NCI-H1436 (cell line): Measurements from ENCODE around the gene DOCK9.

Experiments
- DNase-seq: peaks from one replicate; lab custom pipeline; 2025; lab: John Stamatoyannopoulos, UW

Gene DOCK9, protein sequence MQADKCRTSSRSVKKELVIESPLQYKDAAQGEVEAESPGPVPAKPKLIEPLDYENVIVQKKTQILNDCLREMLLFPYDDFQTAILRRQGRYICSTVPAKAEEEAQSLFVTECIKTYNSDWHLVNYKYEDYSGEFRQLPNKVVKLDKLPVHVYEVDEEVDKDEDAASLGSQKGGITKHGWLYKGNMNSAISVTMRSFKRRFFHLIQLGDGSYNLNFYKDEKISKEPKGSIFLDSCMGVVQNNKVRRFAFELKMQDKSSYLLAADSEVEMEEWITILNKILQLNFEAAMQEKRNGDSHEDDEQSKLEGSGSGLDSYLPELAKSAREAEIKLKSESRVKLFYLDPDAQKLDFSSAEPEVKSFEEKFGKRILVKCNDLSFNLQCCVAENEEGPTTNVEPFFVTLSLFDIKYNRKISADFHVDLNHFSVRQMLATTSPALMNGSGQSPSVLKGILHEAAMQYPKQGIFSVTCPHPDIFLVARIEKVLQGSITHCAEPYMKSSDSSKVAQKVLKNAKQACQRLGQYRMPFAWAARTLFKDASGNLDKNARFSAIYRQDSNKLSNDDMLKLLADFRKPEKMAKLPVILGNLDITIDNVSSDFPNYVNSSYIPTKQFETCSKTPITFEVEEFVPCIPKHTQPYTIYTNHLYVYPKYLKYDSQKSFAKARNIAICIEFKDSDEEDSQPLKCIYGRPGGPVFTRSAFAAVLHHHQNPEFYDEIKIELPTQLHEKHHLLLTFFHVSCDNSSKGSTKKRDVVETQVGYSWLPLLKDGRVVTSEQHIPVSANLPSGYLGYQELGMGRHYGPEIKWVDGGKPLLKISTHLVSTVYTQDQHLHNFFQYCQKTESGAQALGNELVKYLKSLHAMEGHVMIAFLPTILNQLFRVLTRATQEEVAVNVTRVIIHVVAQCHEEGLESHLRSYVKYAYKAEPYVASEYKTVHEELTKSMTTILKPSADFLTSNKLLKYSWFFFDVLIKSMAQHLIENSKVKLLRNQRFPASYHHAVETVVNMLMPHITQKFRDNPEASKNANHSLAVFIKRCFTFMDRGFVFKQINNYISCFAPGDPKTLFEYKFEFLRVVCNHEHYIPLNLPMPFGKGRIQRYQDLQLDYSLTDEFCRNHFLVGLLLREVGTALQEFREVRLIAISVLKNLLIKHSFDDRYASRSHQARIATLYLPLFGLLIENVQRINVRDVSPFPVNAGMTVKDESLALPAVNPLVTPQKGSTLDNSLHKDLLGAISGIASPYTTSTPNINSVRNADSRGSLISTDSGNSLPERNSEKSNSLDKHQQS (N-terminal part only)

DNA sequence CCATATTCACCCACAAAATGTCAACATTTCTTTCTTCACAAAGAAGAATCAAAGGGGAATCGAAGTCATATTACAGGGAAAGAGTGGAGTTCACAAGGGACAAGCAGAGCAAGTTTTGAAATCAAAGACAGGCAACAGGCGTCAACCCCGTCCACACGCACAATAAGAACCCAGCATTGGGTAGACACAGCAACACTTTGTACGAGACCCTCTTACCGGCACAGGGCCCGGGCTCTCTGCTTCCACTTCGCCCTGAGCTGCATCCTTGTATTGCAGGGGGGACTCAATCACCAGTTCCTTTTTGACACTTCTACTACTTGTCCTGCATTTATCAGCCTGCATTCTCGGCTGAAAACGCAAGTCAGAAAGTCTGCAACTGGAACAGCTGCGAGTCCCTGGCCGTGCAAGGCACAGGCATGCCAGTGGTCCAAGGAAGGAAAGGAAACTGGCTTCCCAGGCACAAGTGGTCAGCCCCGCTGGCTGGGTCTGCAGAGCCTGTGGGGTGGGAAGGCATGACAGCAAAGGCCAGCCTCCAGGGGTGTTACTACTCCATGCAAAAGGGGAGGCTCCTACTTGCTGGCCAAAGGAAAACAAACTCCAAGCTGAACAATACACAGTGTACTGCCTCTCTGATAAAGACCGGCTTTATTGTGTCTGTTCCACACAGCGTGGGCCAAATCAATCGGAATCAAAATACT lies at the start of gene DOCK9:
Gene DOCK9, minus strand, starts transcription at position 497 of the 698 bp plus-strand sequence. Its CDS starts 155 bp downstream, at position 342.
- DNase-seq = no peak

DNA sequence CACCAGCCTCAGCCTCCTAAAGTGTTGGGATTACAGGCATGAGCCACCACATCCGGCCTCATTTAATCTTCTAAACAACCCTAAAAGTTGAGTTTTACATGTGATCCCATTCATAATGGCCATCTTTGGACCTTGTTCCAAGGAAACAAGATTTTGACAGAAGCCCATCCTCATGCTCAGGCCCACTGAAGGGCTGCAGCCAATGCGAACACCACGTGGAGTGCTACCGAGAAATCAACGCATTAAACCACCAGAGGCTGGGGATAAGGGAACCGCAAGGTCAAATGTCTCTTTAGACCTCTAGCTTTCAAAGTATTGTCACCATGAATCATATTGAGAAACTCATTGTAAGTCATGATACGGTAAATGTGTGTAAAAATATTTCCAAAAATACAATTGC lies 49.4 kb upstream of the DOCK9 start:
- DNase-seq = no peak

DNA sequence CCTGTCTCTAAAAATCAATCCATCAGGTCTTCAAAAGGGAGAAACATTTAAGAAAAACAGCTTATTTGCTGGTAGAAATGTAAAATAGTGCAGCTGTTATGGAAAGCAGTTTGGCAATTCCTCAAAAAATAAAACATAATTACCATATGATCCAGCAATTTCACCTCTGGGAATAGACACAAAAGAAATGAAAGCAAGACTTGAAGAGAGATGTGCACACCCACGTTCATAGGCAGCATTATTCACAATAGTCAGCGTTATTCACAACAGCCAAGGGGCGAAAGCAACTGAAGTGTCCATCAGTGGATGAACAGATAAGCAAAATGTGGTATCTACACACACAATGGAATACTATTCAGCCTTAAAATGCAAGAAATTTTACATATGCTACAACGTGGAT lies 45.1 kb upstream of the DOCK9 start:
- DNase-seq = no peak

DNA sequence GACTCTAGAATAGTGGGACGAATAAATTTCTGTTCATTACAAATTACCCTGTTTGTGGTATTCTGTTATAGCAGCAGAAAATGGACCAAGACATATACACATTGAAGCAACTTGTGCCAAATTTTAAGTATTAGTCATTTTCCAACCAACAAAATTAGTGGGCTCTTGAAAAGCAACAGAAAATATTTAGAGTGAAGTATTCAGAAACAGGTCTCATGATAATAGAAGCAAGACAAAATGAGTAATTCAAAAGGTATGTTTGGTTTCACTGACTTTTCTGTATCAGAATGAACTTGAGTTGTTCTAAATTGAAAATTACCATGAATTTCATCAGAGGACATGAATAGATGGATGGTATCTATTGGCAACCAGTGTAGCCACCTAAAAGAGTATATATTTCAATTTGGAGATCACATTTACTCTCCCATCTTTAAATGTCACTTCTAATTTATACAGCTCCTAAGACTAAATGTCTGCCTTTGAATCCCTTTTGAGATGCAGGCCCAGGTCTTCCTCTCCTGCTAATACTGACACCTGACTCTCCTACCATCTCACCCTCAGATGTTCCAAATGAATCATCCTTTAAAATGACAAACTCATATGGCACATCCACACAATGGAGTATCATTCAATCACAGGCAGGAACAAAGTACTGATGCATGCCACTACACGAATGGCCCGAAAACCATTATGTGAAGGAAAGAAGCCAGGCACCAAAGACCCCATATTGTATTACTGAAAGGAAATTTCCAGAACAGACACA lies 40.7 kb upstream of the DOCK9 start:
- no peak for DNase-seq

DNA sequence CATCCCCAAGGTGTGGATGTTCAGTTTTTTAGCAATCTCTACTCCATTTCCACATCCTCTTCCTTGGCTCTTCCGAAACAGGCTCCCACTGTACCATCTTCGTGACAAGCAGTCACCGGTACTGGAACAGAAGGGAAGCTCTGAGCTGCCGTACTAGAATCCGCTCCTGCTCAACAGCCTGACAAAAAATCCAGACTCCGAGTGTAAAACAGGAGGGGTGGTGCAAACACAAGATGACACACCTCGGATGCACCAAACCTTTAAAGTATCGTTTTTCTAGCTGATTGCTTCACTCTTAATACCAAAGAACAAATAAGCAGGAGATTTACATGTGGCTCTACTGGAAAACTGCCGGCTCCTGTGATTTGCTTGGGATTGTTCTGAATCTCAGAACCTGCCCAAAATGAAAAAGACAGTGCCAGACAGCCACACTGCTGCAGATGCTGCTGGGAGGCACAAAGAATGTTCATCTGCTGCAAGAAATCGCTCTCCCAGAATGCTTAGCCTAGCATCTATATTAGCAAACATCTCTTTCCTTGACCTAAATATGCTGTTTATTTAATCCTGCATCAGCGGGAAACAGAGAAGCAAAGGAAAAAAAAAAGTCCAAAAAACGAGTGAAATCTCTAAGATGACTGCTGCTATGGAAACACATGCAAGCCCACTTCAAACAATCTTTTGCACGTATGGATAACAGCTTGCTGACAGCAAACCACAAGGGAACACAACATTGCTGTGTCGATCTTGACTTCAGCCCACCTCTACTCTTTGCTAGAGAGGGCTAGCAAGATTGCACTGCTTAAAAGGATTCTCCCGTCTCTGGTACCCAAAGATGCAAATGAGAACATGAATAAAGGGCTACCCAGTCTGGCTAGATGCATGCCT lies 38.0 kb upstream of the DOCK9 start:
- DNase-seq = no peak

DNA sequence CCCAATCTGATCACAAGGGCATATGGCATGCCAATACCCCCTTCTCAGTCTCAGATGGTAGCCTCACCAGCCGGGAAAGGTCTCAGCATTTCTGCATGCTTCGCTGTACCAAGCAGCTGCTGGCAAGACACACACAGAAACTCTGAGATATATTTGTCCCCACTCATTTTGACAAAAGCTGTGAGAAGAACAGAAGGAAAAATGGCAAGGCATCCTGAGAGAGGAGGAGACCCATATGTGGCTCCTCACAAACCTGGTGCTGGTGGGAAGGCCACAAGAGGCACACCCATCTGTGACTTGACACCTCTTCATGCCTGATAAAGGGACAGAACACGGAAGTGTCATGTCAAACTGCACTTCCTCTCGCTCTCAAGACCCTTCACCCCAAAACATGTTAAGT lies 36.7 kb upstream of the DOCK9 start:
- DNase-seq = no peak

DNA sequence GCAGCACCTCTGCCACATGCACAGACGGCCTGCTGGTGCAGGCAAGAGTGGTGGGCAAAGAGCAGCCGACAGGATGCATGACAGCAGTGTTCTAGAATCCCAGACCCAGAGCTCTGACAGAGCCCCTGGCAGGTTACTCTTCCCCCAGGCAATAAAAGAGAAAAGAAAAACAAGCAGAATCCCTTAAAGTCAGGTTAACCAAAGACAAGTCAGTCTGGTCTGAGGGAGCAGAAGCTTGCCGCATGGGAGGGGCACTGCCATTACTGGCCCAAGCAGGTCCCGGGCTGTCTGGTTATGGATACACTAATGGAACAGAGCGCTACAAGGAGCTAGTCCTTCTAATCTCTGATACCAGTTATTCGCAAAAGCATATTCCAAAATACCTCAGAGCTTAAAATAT lies 36.1 kb upstream of the DOCK9 start:
- DNase-seq = no peak

DNA sequence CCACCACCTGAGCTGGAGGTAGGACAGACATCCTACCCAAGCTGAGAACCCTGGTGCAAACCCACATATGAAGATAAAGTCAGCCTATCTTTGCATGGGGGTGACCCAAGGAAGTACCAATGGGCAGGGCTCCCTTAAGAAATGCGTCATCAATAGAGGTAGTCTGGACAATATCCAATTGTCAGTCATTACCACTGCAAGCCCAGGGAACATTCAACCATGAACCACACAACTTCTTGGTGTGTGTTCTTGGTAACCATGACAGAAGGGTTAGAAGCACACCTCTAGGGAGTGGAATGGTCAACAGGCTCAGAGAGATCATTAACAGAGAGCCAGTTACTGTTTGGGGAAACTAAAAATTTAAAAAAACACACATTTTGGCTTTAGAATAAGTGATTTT lies 34.7 kb upstream of the DOCK9 start:
- DNase-seq = no peak

DNA sequence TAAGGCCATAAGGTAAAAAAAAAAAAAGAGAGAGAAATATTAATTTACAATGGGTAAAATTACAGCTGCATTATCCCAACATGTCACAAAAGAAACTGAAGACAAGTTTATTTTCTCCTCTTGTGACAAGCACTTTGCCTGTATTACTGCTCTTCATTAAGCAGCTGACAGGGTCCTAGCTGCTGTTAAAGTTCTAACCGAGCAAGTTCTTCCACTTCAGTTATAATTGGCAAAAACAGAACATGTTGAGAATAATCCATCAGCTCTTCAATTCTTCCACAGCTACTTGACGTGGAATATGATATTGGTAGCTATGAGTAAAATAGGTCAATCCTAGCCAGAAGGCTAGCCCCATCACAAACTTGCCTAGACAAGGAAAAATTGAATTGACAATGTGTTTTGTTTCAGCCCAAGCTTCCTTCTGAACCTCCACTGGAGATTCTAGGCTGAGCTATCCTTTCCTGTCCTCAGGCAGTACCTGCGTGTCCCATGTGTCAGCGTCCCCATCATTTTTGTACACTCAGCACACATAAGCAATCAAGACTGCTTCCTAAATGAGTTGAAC lies 32.2 kb upstream of the DOCK9 start:
- DNase-seq = no peak

DNA sequence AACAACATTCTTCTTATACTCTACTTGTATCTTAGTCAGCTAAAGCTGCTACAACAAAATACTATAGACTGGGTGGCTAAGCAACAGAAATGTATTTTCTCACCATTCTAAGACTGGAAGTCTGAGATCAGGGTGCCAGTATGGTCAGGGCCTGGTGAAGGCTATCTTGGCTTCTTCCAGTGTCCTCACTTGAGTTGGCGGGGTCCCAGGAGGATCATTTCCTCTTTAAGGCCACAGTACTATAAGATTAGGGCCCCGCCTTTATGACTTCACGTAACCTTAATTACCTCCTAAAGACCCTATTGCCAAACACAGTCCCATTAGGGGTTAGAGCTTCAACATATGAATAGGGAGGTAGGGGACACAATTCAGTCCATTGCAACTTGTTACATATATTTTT lies 30.7 kb upstream of the DOCK9 start:
- DNase-seq = no peak

DNA sequence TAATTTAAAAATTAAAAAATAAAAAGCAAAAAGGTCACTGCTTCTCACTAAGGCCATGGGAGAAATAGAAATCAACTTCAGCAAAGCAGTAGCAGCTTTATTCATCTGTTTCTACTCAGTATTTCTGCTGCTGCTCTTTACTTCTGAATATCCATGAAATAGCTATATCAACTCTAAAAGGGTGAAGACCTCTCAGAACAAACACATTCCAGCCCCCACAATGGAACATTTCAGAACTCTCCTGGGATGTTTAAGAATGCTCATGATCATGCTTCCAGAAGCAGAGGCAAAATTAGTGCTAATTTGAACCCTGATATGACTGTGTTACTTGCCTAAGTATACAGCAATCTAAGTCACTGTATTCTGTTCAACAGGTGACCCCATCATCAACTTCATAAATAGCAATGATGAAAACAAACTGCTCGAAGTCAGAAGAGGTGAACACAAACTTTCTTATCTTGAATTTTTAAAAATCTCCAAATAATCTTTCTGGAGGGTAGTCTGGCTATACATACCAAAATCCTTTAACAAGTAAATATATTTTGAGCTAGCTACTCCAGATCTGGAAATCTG lies 29.6 kb upstream of the DOCK9 start:
- DNase-seq = no peak

DNA sequence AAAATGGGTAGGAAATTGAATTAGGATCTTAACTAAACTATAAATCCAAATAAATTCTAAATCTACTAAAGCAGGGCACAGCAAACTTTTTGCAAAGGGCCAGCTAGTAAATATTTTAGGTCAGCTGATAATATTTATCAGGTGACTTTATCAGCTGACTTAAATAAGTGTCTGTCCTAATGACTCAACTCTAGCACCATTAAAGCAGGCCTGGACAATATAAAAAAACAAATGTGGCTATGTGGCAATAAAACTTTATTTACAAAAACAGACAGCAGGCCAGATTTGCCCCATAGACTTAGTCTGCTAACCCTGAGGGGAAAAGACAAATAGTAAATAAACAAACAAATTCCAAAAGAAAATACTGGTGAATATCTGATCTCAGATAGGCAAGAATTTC lies 27.7 kb upstream of the DOCK9 start:
- no peak for DNase-seq

DNA sequence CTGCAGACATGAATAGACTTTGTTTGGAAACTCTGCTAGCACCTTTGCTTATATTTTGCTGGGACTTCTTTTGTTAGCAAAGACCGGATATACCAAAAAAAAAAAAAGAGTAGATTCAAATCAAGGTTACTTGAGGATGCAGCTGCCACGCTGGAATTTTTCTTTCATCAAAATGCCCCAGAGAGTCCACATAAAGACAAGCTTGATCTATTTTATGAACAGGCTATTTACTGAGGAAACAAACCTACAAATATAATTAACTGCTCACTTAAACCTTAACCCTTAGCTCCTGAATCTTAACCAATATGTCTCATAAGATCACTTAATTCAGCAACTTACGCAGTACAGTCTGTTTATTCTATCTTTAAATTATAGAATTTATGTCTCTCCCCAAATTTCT lies 27.1 kb upstream of the DOCK9 start:
- DNase-seq = peak; percentile 52

DNA sequence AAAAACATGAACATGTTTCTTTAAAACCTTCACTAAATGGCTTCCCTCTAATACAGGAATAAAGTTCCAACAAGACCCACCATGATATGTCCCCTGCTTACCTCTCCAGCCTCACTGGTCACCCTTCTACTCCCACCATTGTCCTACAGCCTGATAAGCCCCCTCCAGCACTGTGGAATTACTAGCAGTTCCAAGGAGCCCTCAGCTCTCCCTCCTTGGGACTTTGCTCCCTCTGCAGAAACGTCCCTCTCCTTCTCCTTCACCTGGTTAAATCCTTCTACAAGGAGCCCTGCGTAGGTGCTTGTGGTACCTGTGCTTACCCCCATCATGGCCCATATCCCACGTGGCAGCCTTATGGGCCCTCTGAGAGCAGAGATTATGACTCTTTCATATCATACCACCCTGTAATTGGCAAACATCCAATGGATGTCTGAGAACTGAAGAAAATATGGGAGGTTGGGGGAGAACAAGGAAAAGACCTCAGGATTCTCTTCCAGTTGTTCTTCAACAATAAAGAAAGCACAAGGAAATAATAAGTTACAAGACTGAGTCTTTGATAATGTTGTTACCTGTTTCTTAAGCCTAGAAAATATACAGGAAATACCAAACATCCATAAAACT lies 26.1 kb upstream of the DOCK9 start:
- DNase-seq = peak; percentile 52

DNA sequence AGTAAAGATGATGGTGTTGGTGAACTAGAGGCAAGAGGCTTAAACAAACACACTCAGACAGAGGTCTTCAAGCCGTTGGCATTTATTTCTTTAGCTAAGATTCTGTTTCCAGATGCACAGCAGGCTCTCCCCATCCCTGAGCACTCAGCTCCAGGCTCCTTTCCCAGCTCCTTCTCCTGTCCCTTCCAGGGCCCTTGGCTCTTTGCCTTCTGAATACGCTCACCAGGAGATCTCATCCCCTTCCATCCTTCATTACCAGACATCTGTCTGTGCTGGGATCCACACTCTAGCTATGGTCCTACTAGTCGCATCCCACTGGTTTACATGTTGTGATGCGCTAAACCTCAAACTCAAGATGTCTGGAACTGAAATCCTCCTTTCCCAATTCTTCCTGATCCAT lies 25.3 kb upstream of the DOCK9 start:
- DNase-seq = no peak

DNA sequence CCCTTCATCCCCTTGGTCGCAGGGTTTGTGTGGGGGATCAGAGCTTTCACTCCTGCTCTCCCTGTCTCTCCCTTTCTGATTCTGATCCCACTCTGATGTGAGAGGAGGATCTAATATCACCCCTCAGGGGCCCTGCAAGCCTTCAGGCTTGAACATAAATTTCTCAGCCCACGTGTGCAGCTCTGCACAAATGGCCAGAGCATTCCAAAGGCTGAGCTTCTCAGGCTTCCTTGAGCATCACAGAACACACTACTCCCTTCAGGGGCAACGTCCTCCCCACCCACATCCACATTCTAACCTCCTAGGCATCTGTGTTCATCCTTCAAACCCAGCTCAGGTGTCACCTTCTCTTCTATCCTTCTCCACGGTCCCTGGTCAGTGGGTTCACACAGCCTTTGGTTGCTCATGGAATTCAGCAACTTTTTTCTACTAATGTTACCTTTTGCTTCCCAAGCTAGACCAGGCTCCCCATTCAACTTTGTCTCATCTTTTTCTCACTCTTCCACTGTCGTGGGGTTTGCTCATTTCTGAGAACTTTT lies 24.4 kb upstream of the DOCK9 start:
- no peak for DNase-seq

DNA sequence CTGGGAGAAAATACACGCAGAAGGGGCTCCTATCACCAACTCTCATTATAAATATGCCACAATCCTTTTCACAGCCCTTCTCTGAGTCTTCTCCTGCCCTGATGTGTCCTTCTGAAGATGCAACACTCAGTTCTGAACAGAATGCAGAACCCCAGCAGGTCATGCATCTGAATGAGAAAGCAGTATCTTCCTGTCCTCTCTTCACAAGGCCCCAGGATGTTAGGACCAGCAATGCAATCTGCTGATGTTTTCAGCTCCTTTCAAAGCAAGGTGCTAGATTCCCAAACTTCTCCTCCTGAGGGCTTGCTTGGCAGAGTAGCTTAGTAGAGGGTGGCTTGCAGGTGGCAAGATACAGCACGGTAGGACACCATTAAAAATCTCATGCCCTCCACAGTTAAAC lies 22.3 kb upstream of the DOCK9 start:
- DNase-seq = no peak

DNA sequence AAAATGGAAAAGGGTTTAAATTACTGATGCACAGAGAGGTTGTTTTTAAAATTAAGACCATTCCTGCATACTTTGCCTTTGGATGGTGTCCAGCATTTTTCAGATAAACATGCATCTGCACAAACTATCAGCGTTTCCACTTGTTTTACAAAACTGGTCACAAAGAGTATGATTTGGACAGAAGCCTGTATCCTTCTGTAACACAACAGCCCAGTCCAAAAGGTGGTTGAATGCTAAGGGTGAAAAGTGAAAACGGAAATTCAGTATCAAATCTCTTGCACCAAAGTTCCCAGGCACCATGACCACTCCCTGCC lies 21.7 kb upstream of the DOCK9 start:
- DNase-seq = no peak
